COLO668 (cell line): ENCODE data around the gene U2AF1L4.

Experiments used
- DNase-seq: peaks from one replicate; lab custom pipeline; 2025; ENCODE audit not compliant: unreplicated experiment; lab: John Stamatoyannopoulos, UW

The U2AF1L4 gene, protein sequence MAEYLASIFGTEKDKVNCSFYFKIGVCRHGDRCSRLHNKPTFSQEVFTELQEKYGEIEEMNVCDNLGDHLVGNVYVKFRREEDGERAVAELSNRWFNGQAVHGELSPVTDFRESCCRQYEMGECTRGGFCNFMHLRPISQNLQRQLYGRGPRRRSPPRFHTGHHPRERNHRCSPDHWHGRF

DNA sequence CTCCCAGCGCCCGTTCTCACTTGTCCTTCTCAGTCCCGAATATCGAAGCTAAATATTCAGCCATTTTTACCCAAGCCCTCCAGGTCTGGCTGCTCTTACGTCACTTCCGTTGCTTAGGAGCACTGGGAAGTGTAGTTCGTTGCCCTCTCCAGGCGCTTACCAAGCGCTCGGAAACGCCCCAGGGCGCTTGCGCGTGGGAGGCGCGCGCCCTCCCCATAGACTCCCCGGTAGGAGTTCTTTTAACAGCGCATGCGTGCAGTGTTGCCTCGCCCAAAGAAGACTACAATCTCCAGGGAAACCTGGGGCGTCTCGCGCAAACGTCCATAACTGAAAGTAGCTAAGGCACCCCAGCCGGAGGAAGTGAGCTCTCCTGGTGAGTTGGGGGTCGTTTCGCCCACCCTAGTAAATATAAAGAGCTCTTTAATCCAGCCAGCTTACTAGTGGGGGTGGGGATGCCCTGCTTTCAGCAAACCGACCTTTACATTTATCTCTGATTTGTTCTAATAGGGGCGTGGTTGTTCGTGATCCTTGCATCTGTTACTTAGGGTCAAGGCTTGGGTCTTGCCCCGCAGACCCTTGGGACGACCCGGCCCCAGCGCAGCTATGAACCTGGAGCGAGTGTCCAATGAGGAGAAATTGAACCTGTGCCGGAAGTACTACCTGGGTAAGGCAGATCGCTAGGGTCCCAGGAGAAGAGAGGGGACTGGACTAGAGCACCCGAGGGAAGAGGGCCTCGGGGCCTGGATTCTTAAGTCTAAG, at the start of gene U2AF1L4, which contains the start of gene PSENEN:
U2AF1L4 (minus strand) TSS at position 91 of the 759 bp plus-strand sequence; CDS start at position 64, 27 bp downstream.
PSENEN (plus strand) TSS at position 324 of the 759 bp plus-strand sequence; CDS start at position 604, 280 bp downstream.
- peak; percentile 98 for DNase-seq

DNA sequence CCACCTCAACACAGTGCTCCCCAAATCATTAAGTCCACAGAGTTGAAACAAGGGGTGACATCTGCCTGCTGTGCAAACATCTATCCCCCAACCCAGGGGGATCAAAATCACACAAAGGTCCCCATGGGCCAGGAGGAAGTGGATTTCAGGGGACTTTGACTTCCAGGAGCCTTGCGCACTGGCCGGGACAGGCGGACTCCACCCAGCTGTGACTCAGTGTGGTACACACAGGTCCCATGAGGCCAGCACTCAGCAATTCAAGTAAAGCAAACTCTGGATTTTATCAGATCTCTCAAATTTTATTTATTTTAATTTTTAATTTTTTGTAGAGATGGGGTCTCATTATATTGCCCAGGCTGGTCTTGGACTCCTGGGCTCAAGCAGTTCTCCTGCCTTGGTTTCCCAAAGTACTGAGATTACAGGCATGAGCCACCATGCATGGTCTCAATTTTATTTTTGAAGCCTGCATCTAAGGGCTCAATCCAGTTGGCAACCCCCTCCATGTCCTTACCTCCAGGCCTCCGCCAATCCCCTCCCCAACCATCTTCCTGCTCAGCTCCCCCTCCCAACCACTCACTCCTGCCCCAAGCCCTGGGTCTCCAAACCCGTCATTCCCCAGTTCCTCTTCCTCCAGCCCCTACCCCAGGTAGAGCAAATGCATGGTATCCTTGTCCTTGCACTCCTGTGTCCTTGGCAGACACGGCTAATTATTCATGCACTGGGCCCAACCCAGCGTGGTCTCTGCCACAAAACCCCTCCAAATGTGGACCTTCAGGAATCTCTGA, 48.4 kb upstream of the U2AF1L4 start:
- no peak for DNase-seq

DNA sequence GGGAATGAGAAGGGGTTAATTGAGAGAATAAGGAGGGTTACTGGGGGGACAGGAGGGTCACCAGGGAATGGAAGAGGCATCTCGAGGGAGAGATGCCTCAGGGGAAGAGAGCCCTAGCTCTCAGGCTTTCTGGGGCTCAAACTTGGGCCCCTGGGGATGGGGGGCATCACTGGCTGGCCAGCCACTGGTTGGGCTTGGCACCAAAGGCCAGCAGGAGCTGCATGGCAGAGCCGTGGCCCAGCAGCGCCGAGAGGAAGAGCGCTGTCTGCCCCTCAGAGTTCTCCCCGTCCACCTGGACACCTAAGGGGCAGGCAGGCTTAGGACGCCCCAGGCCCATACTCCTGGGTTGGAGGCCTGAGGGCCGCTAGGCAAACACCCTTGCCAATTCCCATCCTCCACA, 47.7 kb upstream of the U2AF1L4 start:
- DNase-seq = no peak

DNA sequence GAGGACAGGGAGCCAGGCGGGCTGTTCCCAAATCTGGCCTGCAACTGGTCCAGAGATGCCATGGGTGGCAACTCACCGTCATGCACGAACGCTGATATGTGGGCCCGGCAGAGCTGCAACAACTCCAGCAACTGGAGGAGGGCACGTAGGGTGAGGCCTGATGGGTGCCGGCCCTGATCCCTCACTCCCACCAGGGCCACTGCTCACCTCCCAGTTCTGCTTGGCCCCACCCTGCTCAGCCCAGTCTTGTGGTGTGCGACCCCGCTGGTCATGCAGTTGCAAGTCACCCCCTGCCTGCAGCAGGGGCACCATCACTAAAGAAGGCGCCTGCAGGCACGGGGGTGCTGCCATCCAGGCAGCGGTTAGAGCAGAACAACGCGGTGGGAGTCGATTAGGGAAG, 47.1 kb upstream of the U2AF1L4 start:
- DNase-seq = no peak

DNA sequence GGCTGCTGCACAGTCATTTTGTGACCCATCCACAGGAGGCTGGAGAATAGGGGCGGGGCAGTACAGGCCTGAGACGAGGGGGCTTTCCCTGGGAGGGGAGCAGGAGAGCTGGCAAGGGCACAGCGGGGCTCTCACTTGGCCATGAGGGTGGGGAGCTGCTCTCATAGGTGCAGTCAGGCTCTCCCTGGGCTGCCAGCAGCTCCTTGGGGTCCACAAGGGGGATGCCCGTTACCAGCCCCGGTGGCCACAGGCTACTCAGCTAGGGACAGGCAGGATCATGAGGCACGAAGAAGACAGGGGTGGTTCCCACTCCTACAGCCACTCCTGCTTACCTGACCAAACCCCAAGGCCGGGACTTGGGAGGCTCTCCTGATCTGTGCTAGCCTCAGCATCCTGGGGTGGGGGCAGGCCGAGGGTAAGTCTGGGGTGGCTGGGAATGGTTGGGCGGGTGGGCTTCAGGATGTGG, 46.6 kb upstream of the U2AF1L4 start:
- DNase-seq = no peak

DNA sequence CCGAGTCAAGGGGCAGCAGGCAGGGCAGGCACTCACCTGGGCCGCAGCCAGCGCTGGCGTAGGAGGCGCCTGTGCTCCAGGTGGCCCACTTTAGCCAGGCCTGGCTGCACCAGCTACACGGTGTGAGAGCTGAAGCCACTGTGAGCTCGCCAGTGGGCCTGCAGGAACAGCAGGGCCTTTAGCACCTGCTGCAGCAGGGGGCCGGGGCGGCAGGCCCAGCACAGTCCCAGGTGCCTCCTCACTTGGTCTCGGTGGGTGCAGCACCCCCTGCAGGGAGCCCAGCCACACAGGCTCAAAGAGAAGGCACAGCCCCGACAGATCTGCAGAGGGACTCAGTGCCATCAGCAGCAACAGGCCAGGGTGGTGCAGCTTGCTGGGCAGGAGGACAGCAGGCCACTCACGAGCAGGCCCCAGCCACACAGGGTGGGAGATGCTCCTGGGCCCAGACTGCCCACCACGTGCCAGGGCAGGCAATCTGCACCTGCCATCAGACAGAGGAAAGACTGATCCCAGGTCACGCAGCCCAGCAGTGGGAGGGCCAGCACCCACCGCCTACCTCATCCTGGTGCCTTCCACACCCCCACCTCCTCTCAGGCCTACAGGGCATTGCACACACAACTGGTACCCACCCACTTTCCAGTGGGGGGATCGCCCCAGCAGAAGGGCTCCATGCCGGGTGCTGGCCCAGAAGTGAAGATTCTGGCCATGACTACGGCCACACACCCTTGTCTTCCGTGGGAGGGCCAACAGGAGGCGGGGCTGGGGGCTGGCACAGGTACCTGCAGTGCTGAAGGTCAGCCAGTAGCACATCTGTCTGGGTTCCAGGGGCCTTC, 46.0 kb upstream of the U2AF1L4 start:
- peak; percentile 71 for DNase-seq

DNA sequence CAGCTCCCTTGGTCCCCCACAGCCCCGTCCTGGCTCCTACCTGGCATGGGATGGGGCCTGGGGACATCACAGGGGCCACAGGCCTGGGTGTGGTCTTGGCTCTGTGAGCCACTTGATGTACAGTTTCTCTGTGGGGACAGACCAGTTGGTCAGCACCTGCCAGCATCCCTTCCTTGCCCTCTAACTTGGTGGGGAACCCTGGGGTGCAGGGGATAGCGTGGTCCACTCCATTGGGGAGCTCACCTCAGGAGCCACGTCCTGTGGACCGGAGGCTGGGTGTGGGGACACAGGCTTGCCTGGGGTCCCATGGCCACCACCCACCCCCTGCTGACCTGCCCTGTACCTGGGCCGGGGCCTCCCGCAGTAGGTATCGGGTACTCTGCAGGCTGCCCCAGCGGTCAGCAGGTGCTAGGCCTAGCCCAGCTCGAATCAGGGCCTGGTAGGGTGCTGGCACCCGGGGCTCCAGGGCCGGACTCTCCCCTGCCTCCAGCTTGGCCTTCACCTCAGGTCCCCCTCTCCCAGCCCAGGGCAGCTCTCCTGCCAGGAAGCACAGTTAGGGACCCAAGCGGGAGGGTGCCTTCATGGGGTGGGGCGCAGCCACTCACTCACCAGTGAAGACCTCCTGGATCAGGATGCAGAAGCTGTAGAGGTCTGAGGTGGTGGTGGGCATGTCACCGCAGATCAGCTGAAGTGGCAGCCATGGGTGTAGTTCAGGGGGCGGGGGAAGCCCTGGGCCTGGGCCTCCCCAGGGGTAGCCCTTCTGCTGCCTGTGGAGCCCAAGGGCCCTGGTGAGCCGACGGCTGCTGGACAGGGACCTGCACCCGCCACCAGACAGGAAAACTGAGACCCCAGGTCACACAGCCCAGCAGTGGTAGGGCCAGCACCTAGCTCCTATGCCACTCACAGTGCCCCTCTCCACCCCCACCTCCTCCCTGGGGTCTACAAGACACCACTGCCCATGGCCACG, 45.0 kb upstream of the U2AF1L4 start:
- no peak for DNase-seq

DNA sequence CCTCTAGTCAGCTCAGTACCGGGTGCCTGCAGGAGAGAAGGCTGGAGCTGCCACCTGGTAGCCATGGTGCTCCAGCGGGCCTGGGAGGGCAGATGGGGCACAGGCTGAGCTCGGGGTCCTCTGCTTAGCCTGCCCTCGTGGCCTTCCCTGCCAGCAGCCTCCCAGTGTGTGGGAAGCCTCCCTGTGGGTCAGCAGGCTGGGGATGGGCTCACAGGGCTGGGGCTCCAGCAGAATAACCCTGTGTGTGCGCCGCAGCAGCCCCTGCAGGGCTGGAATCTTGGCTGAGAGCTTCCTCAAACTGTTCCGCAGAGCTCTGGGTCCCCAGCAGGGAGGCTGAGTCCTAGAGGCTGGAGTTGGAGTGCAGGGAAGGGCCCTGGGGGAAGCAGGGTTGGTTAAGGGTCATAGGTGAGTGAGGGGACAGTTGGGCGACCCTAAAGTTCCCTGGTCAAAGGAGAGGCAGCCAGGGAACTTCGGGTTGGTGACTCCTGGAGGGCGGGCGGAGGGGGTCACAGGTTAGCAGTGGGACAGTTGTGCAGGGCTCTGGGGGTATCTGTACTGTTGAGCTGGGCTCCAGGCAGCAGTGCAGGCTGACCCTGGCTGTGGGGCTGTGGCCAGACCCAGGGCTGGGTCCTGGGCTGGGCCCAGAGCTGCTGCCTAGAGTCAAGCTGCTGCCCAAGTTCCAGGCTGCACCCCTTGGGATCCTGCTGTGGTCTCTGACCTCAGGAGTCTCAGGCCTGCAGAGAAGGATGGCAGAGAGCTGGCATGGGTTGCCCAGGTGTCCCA, 44.2 kb upstream of the U2AF1L4 start:
- no peak for DNase-seq

DNA sequence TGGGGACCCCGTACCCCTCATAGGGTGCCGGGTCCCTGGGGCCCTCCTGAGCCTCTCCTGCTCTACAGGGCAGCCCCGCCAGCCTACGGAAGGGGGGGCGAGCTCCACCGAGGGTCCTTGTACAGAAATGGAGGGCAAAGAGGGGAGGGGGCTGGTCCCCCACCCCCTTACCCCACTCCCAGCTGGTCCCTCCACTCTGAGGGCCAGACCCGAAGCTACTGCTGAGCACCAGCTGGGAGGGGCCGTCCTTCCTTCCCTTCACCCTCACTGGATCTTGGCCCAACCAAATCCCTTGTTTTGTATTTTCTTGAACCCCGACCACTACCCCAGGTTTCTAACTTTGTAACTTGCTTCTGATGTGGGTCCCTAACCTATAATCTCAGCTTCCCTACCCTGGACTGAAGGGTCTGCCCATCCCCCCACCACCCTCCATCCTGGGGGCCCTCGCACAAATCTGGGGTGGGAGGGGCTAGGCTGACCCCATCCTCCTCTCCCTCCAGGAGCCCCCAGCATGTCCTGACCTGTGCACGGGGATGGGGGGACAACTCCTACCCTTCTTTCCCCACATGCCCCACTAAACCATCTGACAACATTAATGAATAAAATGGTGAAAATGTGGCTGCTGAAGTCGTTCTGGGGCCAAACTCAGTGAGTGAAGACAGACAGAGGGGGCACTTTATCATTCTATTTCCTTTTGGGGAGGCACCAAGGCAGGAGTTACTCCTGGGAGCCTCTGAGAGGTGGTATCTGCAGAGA, 43.2 kb upstream of the U2AF1L4 start:
- no peak for DNase-seq

DNA sequence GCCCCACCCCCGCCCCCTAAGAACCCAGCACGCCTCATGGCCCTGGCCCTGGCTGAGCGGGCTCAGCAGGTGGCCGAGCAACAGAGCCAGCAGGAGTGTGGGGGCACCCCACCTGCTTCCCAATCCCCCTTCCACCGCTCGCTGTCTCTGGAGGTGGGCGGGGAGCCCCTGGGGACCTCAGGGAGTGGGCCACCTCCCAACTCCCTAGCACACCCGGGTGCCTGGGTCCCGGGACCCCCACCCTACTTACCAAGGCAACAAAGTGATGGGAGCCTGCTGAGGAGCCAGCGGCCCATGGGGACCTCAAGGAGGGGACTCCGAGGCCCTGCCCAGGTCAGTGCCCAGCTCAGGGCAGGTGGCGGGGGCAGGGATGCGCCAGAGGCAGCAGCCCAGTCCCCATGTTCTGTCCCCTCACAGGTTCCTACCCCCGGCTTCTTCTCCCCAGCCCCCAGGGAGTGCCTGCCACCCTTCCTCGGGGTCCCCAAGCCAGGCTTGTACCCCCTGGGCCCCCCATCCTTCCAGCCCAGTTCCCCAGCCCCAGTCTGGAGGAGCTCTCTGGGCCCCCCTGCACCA, 42.1 kb upstream of the U2AF1L4 start:
- DNase-seq = no peak

DNA sequence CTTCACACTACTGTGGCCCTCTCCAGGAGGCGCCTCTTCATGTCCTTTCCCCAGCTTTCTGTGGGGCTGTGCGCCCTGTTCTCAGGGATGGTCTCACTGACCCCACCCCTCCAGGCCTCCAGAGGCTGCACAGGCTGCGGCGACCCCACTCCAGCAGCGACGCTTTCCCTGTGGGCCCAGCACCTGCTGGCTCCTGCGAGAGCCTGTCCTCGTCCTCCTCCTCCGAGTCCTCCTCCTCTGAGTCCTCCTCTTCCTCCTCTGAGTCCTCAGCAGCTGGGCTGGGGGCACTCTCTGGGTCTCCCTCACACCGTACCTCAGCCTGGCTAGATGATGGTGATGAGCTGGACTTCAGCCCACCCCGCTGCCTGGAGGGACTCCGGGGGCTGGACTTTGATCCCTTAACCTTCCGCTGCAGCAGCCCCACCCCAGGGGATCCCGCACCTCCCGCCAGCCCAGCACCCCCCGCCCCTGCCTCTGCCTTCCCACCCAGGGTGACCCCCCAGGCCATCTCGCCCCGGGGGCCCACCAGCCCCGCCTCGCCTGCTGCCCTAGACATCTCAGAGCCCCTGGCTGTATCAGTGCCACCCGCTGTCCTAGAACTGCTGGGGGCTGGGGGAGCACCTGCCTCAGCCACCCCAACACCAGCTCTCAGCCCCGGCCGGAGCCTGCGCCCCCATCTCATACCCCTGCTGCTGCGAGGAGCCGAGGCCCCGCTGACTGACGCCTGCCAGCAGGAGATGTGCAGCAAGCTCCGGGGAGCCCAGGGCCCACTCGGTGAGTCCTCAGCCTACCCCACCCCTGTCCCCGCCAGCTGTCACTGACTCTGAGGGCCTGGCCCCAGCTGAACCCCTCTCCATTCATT, 41.3 kb upstream of the U2AF1L4 start:
- no peak for DNase-seq

DNA sequence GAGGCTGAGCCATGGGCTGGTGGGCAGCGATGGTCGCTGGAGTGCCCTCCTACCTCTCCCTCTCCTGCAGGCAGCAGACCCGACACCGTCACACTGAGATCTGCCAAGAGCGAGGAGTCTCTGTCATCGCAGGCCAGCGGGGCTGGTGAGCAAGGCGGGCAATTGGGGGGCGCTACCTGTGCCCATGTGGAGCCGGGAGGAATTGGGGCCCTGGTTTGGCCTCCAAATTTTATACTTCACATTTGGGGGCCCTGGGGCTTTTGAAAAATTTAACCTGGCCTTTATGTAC, 40.1 kb upstream of the U2AF1L4 start:
- no peak for DNase-seq

DNA sequence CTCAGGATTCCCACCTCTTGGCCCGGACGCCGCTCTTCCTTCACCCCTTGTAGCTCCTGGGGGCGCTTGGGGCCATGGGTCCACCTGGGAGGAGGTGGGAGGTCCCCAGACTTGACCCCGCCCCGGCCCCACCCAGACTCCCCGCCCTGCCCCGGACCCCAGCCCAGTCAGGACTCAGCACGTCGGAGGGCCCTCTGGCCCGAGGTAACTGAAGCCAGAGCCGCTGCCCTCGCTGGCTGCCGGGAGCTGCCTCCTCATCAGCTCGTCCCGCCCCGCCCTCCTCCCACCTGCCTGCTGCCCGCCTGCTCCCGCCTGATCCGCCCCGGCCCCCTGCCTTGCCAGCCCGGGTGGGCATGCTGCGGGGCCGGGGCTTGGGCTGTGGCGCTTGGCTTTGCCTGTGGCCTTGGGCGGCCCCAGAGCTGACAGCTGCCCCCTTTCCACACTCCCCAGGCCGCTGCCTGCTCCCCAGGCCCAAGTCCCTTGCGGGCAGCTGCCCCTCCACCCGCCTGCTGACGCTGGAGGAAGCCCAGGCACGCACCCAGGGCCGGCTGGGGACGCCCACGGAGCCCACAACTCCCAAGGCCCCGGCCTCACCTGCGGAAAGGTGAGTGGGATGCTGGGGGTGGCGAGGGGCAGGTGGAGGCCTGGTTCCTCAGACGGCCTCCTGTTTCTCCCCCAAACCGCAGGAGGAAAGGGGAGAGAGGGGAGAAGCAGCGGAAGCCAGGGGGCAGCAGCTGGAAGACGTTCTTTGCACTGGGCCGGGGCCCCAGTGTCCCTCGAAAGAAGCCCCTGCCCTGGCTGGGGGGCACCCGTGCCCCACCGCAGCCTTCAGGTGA, 39.5 kb upstream of the U2AF1L4 start:
- DNase-seq = no peak

DNA sequence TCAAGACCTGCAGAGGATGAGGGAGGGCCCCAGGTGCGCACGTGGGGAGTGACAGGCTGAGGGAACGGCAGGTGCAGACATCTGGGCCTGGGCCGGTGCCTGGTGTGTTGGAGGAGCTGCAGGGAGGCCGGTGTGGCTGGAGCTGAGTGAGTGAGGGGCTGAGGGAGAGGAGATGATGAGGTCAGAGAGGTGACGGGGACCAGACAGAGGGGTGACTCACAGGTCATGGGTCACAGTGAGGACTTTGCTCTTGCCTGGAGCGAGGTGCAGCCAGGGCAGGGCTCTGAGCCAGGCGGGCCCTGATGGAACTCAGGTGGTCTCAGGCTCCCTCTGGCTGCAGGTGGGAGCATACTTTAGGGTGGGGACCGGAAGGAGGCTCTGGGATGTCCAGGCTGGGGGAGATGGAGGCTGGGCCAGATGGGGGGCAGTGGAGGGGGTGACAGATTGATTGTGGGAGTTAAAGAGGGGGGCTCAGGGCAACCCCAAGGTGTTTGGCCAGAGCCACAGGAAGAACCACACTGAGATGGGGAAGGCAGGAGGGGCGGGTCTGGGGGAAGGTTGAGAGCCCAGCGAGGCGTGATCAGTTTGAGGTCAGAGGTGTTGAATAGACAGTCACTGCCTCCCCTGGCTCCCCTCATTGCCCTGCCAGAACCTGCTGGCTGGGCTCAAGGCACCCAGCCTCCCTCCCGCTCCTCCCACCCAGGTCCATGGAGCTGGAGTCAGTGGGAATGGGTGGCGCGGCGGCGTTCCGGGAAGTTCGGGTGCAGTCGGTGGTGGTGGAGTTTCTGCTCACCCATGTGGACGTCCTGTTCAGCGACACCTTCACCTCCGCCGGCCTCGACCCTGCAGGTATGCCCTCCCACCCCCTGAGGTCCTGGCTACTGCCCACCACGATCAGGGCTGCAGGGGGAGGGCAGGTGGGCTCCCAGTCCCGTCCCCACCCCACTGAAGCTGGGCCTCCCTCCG, 38.5 kb upstream of the U2AF1L4 start:
- no peak for DNase-seq

DNA sequence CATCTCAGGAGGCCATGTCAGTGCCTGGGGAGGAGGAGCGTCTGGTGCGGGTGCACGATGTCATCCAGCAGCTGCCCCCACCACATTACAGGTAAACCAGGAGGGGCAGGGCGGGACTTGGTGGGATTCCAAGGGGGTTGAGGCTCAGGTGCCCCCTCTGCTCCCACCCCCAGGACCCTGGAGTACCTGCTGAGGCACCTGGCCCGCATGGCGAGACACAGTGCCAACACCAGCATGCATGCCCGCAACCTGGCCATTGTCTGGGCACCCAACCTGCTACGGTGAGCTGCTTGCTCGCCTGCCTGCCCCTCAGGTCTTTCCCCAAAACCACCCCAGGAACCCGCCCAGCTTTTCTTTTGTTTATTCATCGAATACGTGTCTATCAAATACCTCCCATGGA, 37.4 kb upstream of the U2AF1L4 start:
- no peak for DNase-seq
